HTERT RPE-1 (cell line): Measurements from ENCODE around the gene MINDY4.

Experiments
- in situ Hi-C: fragments of 300-500 bp; cut with MboI; formaldehyde crosslinking; loops from 4 replicates; pipeline ENCODE4 v1.14.3; 2020; ENCODE audit warnings: low sequenced_read_pairs

Gene MINDY4

GRCh38 chr7:30873207-30873606 lies 102.0 kb downstream of the MINDY4 start:
- in situ Hi-C loops = no loop called here

DNA sequence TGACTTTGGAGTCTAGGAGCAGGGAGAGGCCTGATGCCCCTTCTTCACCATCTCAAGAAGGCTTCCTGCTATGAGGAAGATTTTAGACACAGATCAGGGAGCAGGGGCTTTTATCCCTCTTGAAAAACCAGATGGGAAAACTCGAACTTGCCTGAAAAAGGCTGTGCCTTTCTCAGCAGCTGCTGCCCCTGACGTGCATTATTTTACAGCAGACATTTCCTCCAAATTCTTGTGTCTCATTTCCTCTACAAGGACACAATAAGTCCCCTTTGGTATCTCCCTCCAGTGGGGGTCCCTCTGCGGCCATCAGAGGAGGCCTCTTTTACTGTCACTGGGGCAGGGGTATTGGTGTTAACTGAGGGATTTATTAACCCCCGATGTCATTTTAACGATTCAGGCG lies 102.4 kb downstream of the MINDY4 start:
- in situ Hi-C loops = no loop called here

DNA sequence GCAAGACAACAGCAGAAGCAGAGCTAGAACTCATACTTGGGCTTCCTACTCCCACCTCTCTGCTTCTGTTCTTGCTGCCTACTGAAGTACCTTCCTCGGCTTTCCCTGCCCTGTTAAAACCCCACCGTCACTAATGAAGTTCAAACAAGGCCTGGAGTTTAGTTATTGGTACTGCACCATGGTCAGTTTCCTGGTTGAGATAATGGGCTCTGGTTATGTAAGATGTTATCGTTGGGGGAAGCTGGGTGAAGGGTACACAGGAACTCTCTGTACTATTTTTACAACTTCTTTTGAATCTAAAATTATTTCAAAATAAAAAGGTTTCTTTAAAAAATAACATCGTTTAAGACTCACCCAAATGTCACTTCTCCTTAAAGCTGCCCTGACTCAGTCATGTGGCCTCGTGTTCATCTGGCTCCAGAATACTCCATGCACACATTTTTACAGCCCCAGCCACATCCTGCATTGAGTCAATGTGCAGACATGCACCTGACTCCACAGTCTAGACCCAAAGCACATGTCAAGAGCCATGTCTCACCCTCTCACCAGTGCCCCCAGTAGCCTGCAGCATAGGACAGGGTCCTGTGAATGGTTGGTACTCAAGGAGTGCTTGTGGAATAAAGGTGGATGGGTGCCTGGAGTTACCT lies 103.6 kb downstream of the MINDY4 start:
- in situ Hi-C loops = no loop called here

GRCh38 chr7:30877015-30877769 lies 106.0 kb downstream of the MINDY4 start:
- in situ Hi-C loops = no loop called here

DNA sequence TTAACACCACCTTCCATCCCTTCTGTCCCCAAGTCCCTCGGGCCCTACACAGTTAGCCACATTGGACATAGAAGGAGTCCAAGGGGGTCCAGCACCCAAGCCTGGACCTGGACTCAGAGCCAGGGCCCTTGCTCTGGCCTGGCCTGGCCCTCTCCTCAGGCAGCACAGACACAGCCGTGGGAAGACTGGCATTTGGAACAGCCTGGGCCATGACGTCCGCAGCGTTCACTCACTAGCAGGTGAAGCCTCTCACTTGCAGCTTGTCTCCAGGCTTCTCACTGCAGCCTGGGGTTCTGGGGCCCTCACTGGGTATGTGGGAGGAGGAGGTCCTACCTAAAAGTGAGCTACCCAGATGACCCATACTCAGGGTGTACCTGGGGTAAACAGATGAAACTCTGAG lies 106.8 kb downstream of the MINDY4 start:
- in situ Hi-C loops = no loop called here

- in situ Hi-C loops = no loop called here
Measured at GRCh38 chr7:30879139-30880124, 108.2 kb downstream of the MINDY4 start.

DNA sequence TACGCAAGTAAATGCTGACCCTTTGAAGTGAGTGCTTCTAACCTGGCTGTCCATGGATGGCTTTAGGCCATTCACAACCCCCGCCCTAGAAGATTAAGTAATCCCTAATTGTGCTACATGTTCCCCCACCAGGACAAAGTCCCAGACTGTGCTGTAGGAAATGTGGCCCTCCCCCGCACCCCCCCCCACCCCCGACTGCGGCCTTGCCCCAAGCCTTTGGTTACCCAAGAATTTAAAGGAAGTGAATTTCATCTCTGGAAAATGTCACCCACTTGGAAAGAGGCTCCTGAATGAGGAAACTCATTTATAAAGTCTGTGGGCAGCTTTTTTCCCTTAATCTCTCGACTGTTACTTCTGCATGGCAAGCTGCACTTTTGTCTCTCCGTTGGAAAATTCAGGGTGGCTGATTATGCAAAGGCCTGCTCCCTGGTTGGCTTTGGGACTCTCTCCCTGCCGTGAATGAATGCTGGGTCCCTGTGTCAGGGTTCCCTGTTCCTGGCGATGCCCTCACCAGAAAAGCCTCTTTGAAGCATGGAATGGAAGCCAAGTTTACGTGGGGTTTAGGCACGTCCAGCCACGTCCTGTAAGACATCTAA lies 109.0 kb downstream of the MINDY4 start:
- in situ Hi-C loops = no loop called here

- in situ Hi-C loops = no loop called here
Measured at GRCh38 chr7:30880941-30881340, 109.7 kb downstream of the MINDY4 start.

DNA sequence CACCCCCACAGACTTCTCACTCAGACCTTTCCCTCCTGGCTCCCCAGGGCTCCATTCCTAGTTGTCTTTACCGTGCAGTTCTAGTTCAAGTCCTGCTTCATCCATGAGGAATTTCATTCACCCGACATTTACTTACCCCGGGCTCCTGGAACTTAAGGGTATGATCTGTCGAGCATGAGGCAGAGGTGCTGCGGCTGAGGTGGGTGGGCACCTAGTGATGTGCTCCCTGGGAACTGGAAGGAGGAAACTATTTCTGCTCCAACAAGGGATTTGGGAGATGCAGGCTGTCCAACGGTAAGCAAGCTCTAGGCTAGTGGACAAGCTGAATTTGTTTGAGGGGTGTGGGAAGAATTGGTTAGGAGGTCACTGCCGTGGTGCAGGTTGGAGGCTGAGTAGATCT lies 110.2 kb downstream of the MINDY4 start:
- in situ Hi-C loops = no loop called here

GRCh38 chr7:30884881-30885280 lies 113.7 kb downstream of the MINDY4 start:
- in situ Hi-C loops = no loop called here

- in situ Hi-C loops = no loop called here
Measured at GRCh38 chr7:30886608-30887011, 115.4 kb downstream of the MINDY4 start.

GRCh38 chr7:30887464-30887872 lies 116.3 kb downstream of the MINDY4 start:
- in situ Hi-C loops = no loop called here

- in situ Hi-C loops = no loop called here
Measured at GRCh38 chr7:30888747-30889146, 117.5 kb downstream of the MINDY4 start.

GRCh38 chr7:30890226-30890625 lies 119.0 kb downstream of the MINDY4 start:
- in situ Hi-C loops = no loop called here

GRCh38 chr7:30893357-30893756 lies 122.1 kb downstream of the MINDY4 start:
- in situ Hi-C loops = no loop called here

- in situ Hi-C loops = no loop called here
Measured at GRCh38 chr7:30894009-30894408, 122.8 kb downstream of the MINDY4 start.

DNA sequence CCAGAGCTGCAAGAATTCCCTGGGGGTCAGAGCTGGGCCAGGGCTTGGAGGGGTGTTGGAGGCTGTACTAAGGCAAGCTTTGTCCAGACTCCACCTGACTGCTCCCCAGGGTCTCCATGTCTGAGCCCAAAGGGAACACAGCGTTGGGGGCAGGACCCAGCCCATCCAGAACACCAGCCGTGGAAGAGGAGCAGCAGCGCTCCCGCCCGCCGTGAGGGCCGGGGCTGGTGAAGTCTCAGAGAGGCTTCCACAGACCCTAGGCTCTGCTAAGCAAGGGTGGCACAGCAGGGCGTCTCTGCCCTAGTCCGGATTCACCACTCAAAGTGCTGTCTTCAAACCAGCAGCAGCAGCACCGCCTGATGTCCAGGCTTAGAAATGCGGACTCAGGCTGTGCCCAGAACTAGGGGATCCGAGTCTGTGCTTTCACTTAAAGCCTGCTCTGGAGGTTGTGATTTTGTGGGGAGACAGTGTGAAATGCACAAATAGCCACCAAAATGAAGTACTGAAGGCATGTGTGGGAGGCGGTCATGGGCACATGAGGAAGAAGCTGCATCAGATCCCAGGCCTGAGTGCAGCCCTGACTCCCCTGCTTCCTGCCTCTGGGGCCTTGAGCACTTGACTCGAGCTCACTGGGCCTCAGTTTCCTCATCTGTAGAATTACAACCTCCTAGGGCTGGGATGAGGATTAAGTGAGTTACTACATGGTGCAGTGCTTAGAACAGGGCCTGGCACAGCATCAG lies 123.8 kb downstream of the MINDY4 start:
- in situ Hi-C loops = no loop called here

- in situ Hi-C loops = no loop called here
Measured at GRCh38 chr7:30896036-30896435, 124.8 kb downstream of the MINDY4 start.

DNA sequence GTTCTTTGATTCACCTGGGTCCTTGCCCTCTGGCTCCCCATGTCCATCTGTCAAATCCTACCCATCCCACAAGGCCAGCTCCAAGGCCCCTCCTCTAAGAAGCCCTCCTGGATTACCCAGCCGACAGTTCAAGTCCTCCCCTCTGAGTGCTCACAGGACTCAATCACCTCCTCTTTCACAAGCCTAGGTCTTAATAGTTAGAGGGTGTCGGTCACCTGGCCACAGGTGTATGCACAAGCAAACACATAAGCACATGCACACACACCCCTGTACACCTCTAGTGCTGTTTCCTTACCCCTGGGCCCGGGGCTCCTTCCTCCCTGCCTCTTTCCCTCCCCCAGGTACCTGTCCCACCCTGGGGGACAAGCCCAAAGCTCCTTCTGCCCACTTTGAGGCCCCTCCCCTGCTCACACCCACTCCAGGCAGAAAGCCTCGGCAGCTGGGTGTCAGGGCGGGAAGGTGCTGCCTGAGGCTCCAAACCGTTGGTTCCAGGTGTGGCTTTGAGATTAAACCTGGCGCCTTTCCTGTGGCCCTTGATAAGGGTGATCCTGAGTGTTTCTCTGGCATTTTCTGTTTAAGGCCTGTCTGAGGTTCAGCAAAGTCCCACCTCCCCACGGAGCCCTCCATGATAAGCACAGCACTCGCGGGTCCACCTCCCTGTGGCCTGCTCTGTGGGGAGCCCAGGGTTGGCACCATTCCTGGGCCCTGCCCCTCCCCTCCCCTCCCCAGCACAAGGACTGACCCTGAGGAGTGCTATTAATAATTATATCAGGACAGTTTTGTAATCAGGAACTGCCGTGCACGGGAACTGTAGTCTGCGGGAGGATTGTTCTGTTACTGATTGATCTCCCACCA lies 125.8 kb downstream of the MINDY4 start:
- in situ Hi-C loops = no loop called here
